ENCODE results near the gene TGFB3. TPM values are rescaled to one million over a fixed set of nuclear protein-coding genes. Genes with fewer than 3 reads are reported as not detected.

The TGFB3 gene
- total and polyA plus RNA-seq, 2 donors (not counting 3 experiments of a cell fraction or from before 2014, with no cell fraction given) = 5.3 to 5.4 TPM

- H2AFZ ChIP-seq (ENCODE audit: low read depth, low read length) = no peak overlapping the region
- no peak overlapping the region for H3K4me2 ChIP-seq (ENCODE audit: insufficient read depth, low read length)
- H4K20me1 ChIP-seq (replicated peaks; ENCODE audit: control insufficient read depth, extremely low read depth, insufficient read depth, low read length) = no peaks in the 10 kb centered on the region
- CTCF ChIA-PET = interaction anchor here (0.6 to 4.4 kb wide), 6 partner anchors 10 to 261 kb away, joined by 3 to 26 read pairs (median 6); partner anchors contain the start of gene TGFB3
- no peaks in the 10 kb centered on the region for H3K9me1 ChIP-seq (replicated peaks; ENCODE audit: control insufficient read depth, extremely low read depth, insufficient read depth, low read length)
- no peaks in the 10 kb centered on the region for H3K4me1 ChIP-seq (ENCODE audit: control insufficient read depth, extremely low read depth, insufficient read depth, low read length)
- POLR2A ChIA-PET = no interaction called here
- DNase-seq (ENCODE audit: low read depth, low spot score) (no peak), FAIRE-seq (peak; percentile 21)
- TF ChIP-seq MYC (IDR thresholded peaks at IDR 0.05; ENCODE audit: low read depth, low read length) (no peak), FOS (IDR thresholded peaks at IDR 0.05; ENCODE audit: borderline replicate concordance, insufficient read depth, low read length) (no peak), GATA2 (IDR thresholded peaks at IDR 0.05; ENCODE audit: insufficient read depth, insufficient read length, low read depth, low read length) (no peak), POLR2AphosphoS5 (IDR thresholded peaks at IDR 0.05; ENCODE audit: insufficient read depth, low read depth, low read length) (no peak), EZH2 (IDR thresholded peaks at IDR 0.05; ENCODE audit: borderline replicate concordance, low read depth, low read length, severe bottlenecking) (no peak), JUN (IDR thresholded peaks at IDR 0.05; ENCODE audit: borderline replicate concordance, insufficient read depth, insufficient read length, low read depth) (no peak), POLR2A (IDR thresholded peaks at IDR 0.05; ENCODE audit: low read depth, low read length) (no peak), CTCF (IDR thresholded peaks at IDR 0.05; ENCODE audit: extremely low read depth in 1 of 2, insufficient read depth in 1 of 2, low read depth in 1 of 2, low read length in 2 of 2) (no peak)
- TF ChIP-seq, protein P1, sequence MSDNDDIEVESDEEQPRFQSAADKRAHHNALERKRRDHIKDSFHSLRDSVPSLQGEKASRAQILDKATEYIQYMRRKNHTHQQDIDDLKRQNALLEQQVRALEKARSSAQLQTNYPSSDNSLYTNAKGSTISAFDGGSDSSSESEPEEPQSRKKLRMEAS (IDR thresholded peaks at IDR 0.05; ENCODE audit: insufficient read depth, insufficient read length) = no peak
- no peak overlapping the region for H3K9ac ChIP-seq (replicated peaks; ENCODE audit: extremely low read depth, insufficient read depth, low read length)
- BruUV-seq (replicated peaks) = no TSS peak
- H3K36me3 ChIP-seq (ENCODE audit: control insufficient read depth in 2 of 2, extremely low read depth in 1 of 2, insufficient read depth in 2 of 2, low read length in 2 of 2) = no peaks in the 10 kb centered on the region
- no peaks in the 10 kb centered on the region for H3K79me2 ChIP-seq (ENCODE audit: control insufficient read depth, insufficient read depth, low read length)
- no peak overlapping the region for H3K4me3 ChIP-seq (replicated peaks in 1 of 3; ENCODE audit: insufficient read depth in 1 of 3, low read depth in 1 of 3, low read length in 3 of 3)
- intact Hi-C loops (cut with micrococcal nuclease) (no loop called here), dilution Hi-C loops (cut with MboI; ENCODE audit: extremely low pct_ligation_motif_present, low sequenced_read_pairs) (no loop called here)
- H3K27ac ChIP-seq (ENCODE audit: insufficient read depth, low read depth, low read length) = no peak overlapping the region
- H3K9me3 ChIP-seq (replicated peaks; ENCODE audit: control insufficient read depth, insufficient read depth, low read length) = no peaks in the 10 kb centered on the region
- H3K27me3 ChIP-seq (ENCODE audit: control insufficient read depth in 2 of 2, insufficient read depth in 2 of 2, low read length in 2 of 2) = no peaks in the 10 kb centered on the region
These were observed 11.9 kb downstream of the TGFB3 start for GRCh38 chr14:75969891-75970290.
